KOPT-K1 (cell line): ENCODE measurements around the gene ASXL1.

ENCODE experiments used
- H3K27ac ChIP-seq: fragments of 200-600 bp; sonication (generic); 2 replicates; pipeline ENCODE4 v1.5.1; 2016; ENCODE audit warnings: antibody characterized with exemption, mild to moderate bottlenecking, low read depth, low read length; ENCODE audit not compliant: poor library complexity, severe bottlenecking
- H3K36me3 ChIP-seq: fragments of 200-600 bp; sonication (generic); 2 replicates; pipeline ENCODE4 v1.5.1; 2017; ENCODE audit warnings: antibody characterized with exemption, mild to moderate bottlenecking, low read length, moderate library complexity; ENCODE audit not compliant: insufficient read depth
- H3K9me3 ChIP-seq: fragments of 200-600 bp; sonication (generic); 2 replicates; pipeline ENCODE4 v1.5.1; 2017; ENCODE audit warnings: antibody characterized with exemption, low read length, mild to moderate bottlenecking; ENCODE audit not compliant: insufficient read depth, poor library complexity, severe bottlenecking

ASXL1 gene

GRCh38 chr20:32473231-32474008, 115.3 kb downstream of the ASXL1 start:
- Histone ChIP-seq H3K9me3 (no peaks in the 10 kb centered on the region), H3K27ac (no peak overlapping the region), H3K36me3 (peaks cover 63% of the 10 kb centered on the region)

GRCh38 chr20:32474009-32474716, 116.0 kb downstream of the ASXL1 start:
- Histone ChIP-seq H3K9me3 (no peaks in the 10 kb centered on the region), H3K27ac (no peak overlapping the region)

GRCh38 chr20:32474717-32474966, 116.5 kb downstream of the ASXL1 start:
- Histone ChIP-seq H3K36me3 (peaks cover 62% of the 10 kb centered on the region), H3K27ac (no peak overlapping the region)

More at GRCh38 chr20:32474009-32474716, 116.0 kb downstream of the ASXL1 start:
- H3K36me3 ChIP-seq = peaks cover 63% of the 10 kb centered on the region

GRCh38 chr20:32474967-32475811, 117.1 kb downstream of the ASXL1 start:
- peaks cover 57% of the 10 kb centered on the region for H3K36me3 ChIP-seq
- H3K9me3 ChIP-seq = no peaks in the 10 kb centered on the region
- H3K27ac ChIP-seq = peak overlapping the region; percentile 20

More at GRCh38 chr20:32474717-32474966, 116.5 kb downstream of the ASXL1 start:
- no peaks in the 10 kb centered on the region for H3K9me3 ChIP-seq

GRCh38 chr20:32476684-32477593, 118.8 kb downstream of the ASXL1 start:
- peak overlapping the region; percentile 3 for H3K27ac ChIP-seq
- peaks cover 39% of the 10 kb centered on the region for H3K36me3 ChIP-seq
- no peaks in the 10 kb centered on the region for H3K9me3 ChIP-seq

- H3K9me3 ChIP-seq = no peaks in the 10 kb centered on the region
- H3K27ac ChIP-seq = no peak overlapping the region
These were observed 119.7 kb downstream of the ASXL1 start for GRCh38 chr20:32477594-32478512.

GRCh38 chr20:32478576-32478975, 120.4 kb downstream of the ASXL1 start:
- no peaks in the 10 kb centered on the region for H3K9me3 ChIP-seq
- no peak overlapping the region for H3K27ac ChIP-seq
- H3K36me3 ChIP-seq = peaks cover 23% of the 10 kb centered on the region

More at GRCh38 chr20:32477594-32478512, 119.7 kb downstream of the ASXL1 start:
- H3K36me3 ChIP-seq = peaks cover 30% of the 10 kb centered on the region

- peaks cover 18% of the 10 kb centered on the region for H3K36me3 ChIP-seq
- H3K27ac ChIP-seq = no peak overlapping the region
- no peaks in the 10 kb centered on the region for H3K9me3 ChIP-seq
These were observed 120.9 kb downstream of the ASXL1 start for GRCh38 chr20:32479012-32479411.

GRCh38 chr20:32479697-32480171, 121.6 kb downstream of the ASXL1 start:
- H3K9me3 ChIP-seq = no peaks in the 10 kb centered on the region
- no peak overlapping the region for H3K27ac ChIP-seq
- peaks cover 11% of the 10 kb centered on the region for H3K36me3 ChIP-seq

GRCh38 chr20:32480371-32481241, 122.5 kb downstream of the ASXL1 start:
- H3K27ac ChIP-seq = no peak overlapping the region
- no peaks in the 10 kb centered on the region for H3K9me3 ChIP-seq
- peaks cover 2% of the 10 kb centered on the region; the same call in 1 of the 2 replicates for H3K36me3 ChIP-seq

- peak overlapping the region; percentile 64 for H3K27ac ChIP-seq
- peaks cover 5% of the 10 kb centered on the region; the same call in 1 of the 2 replicates for H3K36me3 ChIP-seq
- H3K9me3 ChIP-seq = no peaks in the 10 kb centered on the region
These were observed 123.4 kb downstream of the ASXL1 start for GRCh38 chr20:32481311-32482142.

- Histone ChIP-seq H3K36me3 (peaks cover 6% of the 10 kb centered on the region; the same call in 1 of the 2 replicates), H3K9me3 (no peaks in the 10 kb centered on the region), H3K27ac (peak overlapping the region; percentile 64)
These were observed 124.0 kb downstream of the ASXL1 start for GRCh38 chr20:32482143-32482441.
